Pancreas (tissue), 10 donors: ENCODE measurements around the gene METAP1D. TPM values are rescaled to one million over a fixed set of nuclear protein-coding genes. Genes with fewer than 3 reads are reported as not detected.

Experiments used
- ATAC-seq, 4 donors: fragments of 200-7000 bp; cut with Tn5 transposase; one replicate each; pipeline versions ENCODE4 v1.8.0 to v1.9.1; 2020; ENCODE audit warnings: mild to moderate bottlenecking in 4 of 4, moderate library complexity in 4 of 4
- DNase-seq, 6 donors: peaks; one replicate each; pipeline ENCODE4 v3.0.0-alpha.2; 2020
- FAIRE-seq: peaks from 2 replicates; lab custom pipeline; 2012; peaks lifted over from hg19 to GRCh38; lab: Jason Lieb, UNC
- H3K27ac ChIP-seq, 4 donors: fragments of 200-600 bp; sonication (generic); 1 replicate in 3 of 4; 2 replicates in 1 of 4; pipeline versions ENCODE4 v1.5.0 to v1.8.0; 2020
- H3K27me3 ChIP-seq, 4 donors: fragments of 200-600 bp; one replicate each; pipeline ENCODE4 v1.8.0; 2021
- H3K36me3 ChIP-seq, 3 donors: fragments of 200-600 bp; sonication (generic) in 1 of 3; one replicate each; pipeline versions ENCODE4 v1.5.0 to v1.8.0; 2020 to 2021
- H3K4me1 ChIP-seq, 3 donors: fragments of 200-600 bp; one replicate each; pipeline ENCODE4 v1.8.0; 2021
- H3K4me3 ChIP-seq, 4 donors: fragments of 200-600 bp; sonication (generic) in 2 of 4; one replicate each; pipeline versions ENCODE4 v1.5.0 to v1.8.0; 2020 to 2021
- H3K9me3 ChIP-seq, 4 donors: fragments of 200-600 bp; one replicate each; pipeline ENCODE4 v1.8.0; 2021
- WGBS, 2 donors: extraction: QIAGEN DNeasy Blood & Tissue Kit; methylation state at CpG; one replicate each; pipeline ENCODE4 v1.1.7; 2013; 5-methylcytosine and 5-hydroxymethylcytosine counted together
- intact Hi-C, 3 donors: fragments of 100-400 bp; cut with DNase I; formaldehyde crosslinking; loops; one replicate each; pipeline versions ENCODE4 v1.11.1 to v1.14.2; 2022
- polyA plus RNA-seq, 2 donors: library from polyadenylated mRNA; stranded (reverse); fragments of 200-250 nt; gene quantifications; one replicate each; pipeline ENCODE4 v1.2.3, GENCODE V29; 2013
- total RNA-seq, 6 donors: library from RNA; stranded (reverse); fragmentation: NEBNext Ultra II Directional in 4 of 6; extraction: Animal tissue kit (Norgen Biotek cat#: 25700) in 4 of 6; gene quantifications; one replicate each; pipeline versions ENCODE4 v1.2.1 to v1.2.4, GENCODE V29; 2021 to 2023
- TF ChIP-seq, protein P1 (sequence below), 4 donors: fragments of 200-600 bp; sonication (generic) in 3 of 4; IDR thresholded peaks; one replicate each; pipeline versions ENCODE4 v1.5.0 to v1.8.0; 2021; ENCODE audit warnings: antibody characterized with exemption in 4 of 4
- donor health status: healthy with polysubstance abuse.
- donor health status: DM: no; HTN: no; CAD: no; lungs with moderate emphysema.
- donor health status: DM: no; HTN: no; CAD: no.
- donor health status: control.
- donor health status: control.
- donor health status: Bipolar disorder and iron deficiency.
- donor health status: DM: yes; HTN: yes; CAD: no.
- donor health status: DM: no; HTN: no; CAD: no.
- donor health status: DM: no; HTN: no; CAD: no.
- donor health status: DM: yes; HTN: yes; CAD: no.

The METAP1D gene
- total and polyA plus RNA-seq, 8 donors, result 3.0 to 11.4 (median 4.6) TPM

DNA sequence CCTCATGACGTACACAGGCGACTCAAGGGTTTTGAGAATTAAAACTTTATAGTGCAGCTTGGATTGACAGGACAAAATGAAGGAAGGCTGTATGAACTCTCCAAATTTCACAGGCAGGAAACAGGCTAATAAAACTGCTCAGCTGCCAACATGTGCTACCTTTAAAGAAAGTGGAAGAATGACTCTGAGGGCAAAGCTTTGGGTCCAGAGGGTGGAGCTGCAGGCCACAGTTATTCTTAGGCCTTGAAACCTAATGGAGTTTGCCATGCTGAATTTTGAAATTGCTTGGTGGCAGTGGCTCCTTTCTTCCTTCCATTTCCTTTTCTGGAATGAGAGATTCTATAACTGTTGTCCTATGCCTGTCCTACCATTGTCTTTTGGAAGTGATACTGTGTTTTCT is 42.7 kb upstream of the METAP1D start:
- no peaks in the 10 kb centered on the region for H3K27me3 ChIP-seq
- no peak for DNase-seq
- no peaks in the 10 kb centered on the region for H3K36me3 ChIP-seq
- FAIRE-seq, result no peak
- peak in 1 of 4 donors; percentile 32 for ATAC-seq
- no peak overlapping the region for H3K27ac ChIP-seq
- 97% methylated on average over 2 of the region's 2 CpGs for WGBS, 2 donors
- H3K4me1 ChIP-seq, result no peaks in the 10 kb centered on the region
- H3K4me3 ChIP-seq, result no peak overlapping the region
- TF ChIP-seq, protein P1, sequence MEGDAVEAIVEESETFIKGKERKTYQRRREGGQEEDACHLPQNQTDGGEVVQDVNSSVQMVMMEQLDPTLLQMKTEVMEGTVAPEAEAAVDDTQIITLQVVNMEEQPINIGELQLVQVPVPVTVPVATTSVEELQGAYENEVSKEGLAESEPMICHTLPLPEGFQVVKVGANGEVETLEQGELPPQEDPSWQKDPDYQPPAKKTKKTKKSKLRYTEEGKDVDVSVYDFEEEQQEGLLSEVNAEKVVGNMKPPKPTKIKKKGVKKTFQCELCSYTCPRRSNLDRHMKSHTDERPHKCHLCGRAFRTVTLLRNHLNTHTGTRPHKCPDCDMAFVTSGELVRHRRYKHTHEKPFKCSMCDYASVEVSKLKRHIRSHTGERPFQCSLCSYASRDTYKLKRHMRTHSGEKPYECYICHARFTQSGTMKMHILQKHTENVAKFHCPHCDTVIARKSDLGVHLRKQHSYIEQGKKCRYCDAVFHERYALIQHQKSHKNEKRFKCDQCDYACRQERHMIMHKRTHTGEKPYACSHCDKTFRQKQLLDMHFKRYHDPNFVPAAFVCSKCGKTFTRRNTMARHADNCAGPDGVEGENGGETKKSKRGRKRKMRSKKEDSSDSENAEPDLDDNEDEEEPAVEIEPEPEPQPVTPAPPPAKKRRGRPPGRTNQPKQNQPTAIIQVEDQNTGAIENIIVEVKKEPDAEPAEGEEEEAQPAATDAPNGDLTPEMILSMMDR (IDR thresholded peaks at IDR 0.05), result no peak
- intact Hi-C loops, result no loop called here
- no peaks in the 10 kb centered on the region for H3K9me3 ChIP-seq

DNA sequence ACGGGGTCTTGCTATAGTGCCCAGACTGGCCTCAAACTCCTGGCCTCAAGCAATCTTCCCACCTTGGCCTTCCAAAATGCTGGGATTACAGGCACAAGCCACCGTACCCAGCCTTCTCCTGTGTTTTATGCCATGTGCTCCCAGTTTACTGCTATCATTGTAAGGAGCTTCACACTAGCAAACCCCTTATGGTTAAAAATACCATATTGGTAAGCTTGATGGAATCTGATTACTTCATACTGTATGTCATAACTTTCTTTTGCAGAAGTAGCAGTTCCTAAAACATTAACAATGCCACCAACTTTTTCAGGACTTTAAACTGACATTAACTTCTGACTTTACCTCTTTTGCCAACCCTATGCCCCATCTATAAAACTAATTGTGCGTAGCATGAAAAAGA is 41.3 kb upstream of the METAP1D start:
- H3K4me1 ChIP-seq, result no peaks in the 10 kb centered on the region
- FAIRE-seq (no peak), ATAC-seq (peak in 1 of 4 donors; percentile 47), DNase-seq (no peak)
- no peaks in the 10 kb centered on the region for H3K36me3 ChIP-seq
- WGBS, 2 donors, result 94 to 95% methylated on average over 3 of the region's 3 CpGs
- TF ChIP-seq, protein P1 (IDR thresholded peaks at IDR 0.05), result no peak
- no peak overlapping the region for H3K4me3 ChIP-seq
- H3K9me3 ChIP-seq, result no peaks in the 10 kb centered on the region
- H3K27me3 ChIP-seq, result no peaks in the 10 kb centered on the region
- no peak overlapping the region for H3K27ac ChIP-seq
- intact Hi-C loops, result no loop called here

DNA sequence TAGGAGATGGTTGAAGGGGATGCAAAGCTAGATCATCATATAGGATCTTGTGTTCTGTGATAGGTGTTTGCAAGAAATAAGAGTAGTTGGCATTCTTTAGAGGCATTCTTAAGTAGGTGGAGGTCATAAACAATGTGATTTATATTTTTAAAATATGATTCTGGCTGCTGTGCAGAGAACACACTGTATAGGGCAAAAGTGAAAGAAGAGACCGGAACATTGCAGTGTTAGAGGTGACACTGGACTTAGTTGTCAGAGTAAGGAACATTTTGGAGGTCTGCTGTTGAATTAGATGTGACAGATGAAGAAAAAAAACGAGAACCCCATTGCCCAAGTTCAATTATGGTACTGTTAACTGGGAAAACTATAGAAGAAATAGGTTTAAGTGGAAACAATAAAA is 39.8 kb upstream of the METAP1D start:
- H3K27me3 ChIP-seq, result no peaks in the 10 kb centered on the region
- no peak for ATAC-seq
- no peaks in the 10 kb centered on the region for H3K9me3 ChIP-seq
- no peaks in the 10 kb centered on the region for H3K4me1 ChIP-seq
- no peak for FAIRE-seq
- no peak overlapping the region for H3K4me3 ChIP-seq
- no peak for DNase-seq
- 93% methylated on average over 2 of the region's 2 CpGs for WGBS, 2 donors
- no peaks in the 10 kb centered on the region for H3K36me3 ChIP-seq
- no peak overlapping the region for H3K27ac ChIP-seq
- intact Hi-C loops, result no loop called here
- TF ChIP-seq, protein P1 (IDR thresholded peaks at IDR 0.05), result no peak

DNA sequence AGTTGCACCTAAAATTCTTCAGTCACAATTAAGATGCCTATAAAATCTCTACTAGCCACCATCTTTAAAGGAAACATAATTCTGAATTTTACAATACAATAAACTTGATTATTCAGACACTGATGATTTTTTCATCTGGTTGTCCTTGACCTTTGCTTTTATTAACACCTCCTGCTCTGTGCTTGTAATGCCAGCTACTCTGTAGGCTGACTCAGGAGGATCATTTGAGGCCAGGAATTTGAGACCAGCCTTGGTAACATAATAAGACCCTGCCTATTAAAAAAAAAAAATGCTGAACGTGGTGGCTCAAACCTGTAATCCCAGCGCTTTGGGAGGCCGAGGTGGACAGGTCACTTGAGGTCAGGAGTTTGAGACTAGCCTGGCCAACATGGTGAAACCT is 39.2 kb upstream of the METAP1D start:
- no peaks in the 10 kb centered on the region for H3K27me3 ChIP-seq
- no peak overlapping the region for H3K27ac ChIP-seq
- H3K4me3 ChIP-seq, result no peak overlapping the region
- FAIRE-seq (no peak), DNase-seq (no peak), ATAC-seq (no peak)
- no peaks in the 10 kb centered on the region for H3K9me3 ChIP-seq
- intact Hi-C loops, result no loop called here
- TF ChIP-seq, protein P1 (IDR thresholded peaks at IDR 0.05), result no peak
- H3K4me1 ChIP-seq, result no peaks in the 10 kb centered on the region
- no peaks in the 10 kb centered on the region for H3K36me3 ChIP-seq
- WGBS, 2 donors, result 93 to 97% methylated on average over 3 of the region's 3 CpGs

DNA sequence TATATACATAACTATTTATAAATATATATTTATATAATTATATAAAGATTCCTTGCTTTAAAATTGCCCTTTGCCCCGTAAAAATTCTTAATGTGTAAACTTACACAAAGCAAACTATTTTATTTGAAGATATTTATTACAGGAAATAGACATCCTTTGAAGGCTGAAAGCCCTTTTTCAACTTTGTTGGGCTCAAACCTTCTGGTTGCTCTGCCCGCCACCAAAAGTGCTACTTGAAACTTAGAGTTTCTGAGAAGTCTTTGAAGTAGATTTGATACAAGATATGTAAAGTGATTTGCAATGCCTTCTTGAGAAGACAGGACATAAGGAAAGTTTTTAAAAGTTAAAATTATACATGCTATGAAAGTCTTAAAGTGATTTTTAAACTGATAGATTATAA is 36.6 kb upstream of the METAP1D start:
- intact Hi-C loops, result no loop called here
- Histone ChIP-seq H3K9me3 (no peaks in the 10 kb centered on the region), H3K4me1 (no peaks in the 10 kb centered on the region), H3K27me3 (no peaks in the 10 kb centered on the region), H3K36me3 (peaks cover 0 to 12% (median 10%) of the 10 kb centered on the region in 3 donors), H3K4me3 (no peak overlapping the region), H3K27ac (no peak overlapping the region)
- 94 to 95% methylated on average over 2 of the region's 2 CpGs for WGBS, 2 donors
- ATAC-seq (no peak), DNase-seq (no peak), FAIRE-seq (no peak)
- TF ChIP-seq, protein P1 (IDR thresholded peaks at IDR 0.05), result no peak
